Frontal cortex (tissue), 4 donors: ENCODE measurements around the gene TMEM229B. TPM values are rescaled to one million over a fixed set of nuclear protein-coding genes. Genes with fewer than 3 reads are reported as not detected.

Experiments used
- DNase-seq, 2 donors: peaks; one replicate each; pipeline ENCODE4 v3.0.0; 2012; ENCODE audit warnings: low spot score in 2 of 2
- FAIRE-seq: peaks from 2 replicates; lab custom pipeline; 2012; peaks lifted over from hg19 to GRCh38; lab: Jason Lieb, UNC
- total RNA-seq: library from RNA; depleted of rRNA; stranded (reverse); fragments of >200 nt; gene quantifications from one replicate; pipeline ENCODE4 v1.2.3, GENCODE V29; 2014
- donor health status: control.
- donor health status: control.
- donor health status: control.

Gene TMEM229B
- total RNA-seq, 1 donor from 2014 or later, result 22.4 TPM

DNA sequence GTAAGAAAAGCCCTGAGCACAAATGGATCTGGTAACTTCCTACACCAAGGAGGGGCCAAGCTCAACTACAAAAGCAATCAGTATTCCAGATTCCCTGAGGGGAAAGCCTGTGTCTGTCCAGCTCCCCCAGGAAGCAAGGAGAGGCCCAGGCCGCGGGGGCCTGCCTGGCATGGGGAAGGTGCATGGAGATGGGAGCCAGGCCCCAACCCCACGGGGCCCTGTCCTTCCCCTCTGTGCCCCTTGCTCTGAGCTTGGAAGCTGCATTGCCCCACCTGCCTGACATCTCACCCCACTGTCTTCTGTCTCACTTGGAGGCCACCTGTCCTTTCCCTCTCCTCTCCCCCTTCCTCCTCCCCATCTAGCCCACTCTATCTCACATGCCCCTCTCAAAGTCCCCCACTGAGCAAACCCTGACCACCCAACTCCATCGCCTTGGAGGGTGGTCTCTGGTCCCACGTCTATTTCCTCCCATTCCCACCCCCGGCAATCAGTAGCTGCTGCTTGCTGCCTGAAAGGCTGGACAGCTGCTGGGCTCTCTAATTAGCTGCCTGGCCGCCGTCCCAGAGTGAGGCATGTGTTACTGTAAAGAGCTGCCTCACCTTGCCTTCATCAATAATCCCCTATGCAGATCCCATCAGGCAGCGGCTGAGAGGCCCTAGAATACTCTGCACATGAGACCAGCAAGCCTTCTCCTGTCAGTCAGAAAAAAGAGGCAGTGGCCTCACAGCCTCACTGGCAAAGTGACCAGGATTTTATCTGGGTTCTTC is 3.4 kb upstream of the TMEM229B start:
- no peak for FAIRE-seq
- peak in 1 of 2 donors; percentile 43 for DNase-seq

GRCh38 chr14:67491285-67491684 is 2.8 kb upstream of the TMEM229B start:
- FAIRE-seq, result no peak
- DNase-seq, result no peak

DNA sequence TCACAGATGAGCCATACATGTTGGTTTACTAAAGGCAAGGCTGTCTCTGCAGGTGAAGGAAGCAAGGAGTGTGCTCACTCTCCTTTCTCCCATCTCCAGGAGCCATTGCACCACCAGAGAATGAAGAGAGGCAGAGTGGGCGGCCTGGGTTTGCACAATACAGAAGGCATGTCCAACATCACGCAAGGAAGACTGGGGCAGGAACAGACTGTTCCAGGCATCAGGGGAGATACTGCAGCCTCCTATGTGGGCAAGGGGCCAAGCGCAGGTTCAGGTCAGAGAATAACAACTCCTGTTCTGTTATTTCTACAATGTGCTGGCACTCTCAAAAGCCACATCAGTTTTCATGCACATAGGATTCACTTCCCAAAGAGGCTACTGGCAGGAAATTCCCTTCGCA is 1.7 kb upstream of the TMEM229B start:
- FAIRE-seq, result no peak
- no peak for DNase-seq

DNA sequence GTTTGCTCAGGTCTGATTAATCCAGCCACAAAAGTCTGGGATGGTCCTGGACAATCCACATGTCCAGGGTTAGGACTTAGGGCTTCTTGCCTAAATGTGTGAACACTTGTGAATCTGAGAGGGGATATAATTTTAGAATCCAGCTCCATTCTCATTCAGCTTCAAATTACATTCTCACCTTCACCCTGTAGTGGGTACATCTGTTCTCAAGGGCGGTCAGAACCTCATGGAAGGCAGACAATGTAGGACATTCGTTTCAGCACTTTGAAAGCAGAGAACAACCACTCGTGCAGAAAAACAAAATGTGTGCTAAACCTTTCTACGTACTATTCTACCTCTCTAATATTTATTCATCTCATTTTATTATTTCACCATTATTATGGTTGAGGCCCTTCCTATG is 1.2 kb downstream of the TMEM229B start:
- no peak for DNase-seq
- no peak for FAIRE-seq

- DNase-seq, result no peak
- no peak for FAIRE-seq
Measured at GRCh38 chr14:67486890-67487289, 1.6 kb downstream of the TMEM229B start.

- no peak for FAIRE-seq
- DNase-seq, result no peak
Measured at GRCh38 chr14:67485501-67486095, 2.9 kb downstream of the TMEM229B start.

- no peak for FAIRE-seq
Measured at GRCh38 chr14:67483579-67484285, 4.8 kb downstream of the TMEM229B start.

DNA sequence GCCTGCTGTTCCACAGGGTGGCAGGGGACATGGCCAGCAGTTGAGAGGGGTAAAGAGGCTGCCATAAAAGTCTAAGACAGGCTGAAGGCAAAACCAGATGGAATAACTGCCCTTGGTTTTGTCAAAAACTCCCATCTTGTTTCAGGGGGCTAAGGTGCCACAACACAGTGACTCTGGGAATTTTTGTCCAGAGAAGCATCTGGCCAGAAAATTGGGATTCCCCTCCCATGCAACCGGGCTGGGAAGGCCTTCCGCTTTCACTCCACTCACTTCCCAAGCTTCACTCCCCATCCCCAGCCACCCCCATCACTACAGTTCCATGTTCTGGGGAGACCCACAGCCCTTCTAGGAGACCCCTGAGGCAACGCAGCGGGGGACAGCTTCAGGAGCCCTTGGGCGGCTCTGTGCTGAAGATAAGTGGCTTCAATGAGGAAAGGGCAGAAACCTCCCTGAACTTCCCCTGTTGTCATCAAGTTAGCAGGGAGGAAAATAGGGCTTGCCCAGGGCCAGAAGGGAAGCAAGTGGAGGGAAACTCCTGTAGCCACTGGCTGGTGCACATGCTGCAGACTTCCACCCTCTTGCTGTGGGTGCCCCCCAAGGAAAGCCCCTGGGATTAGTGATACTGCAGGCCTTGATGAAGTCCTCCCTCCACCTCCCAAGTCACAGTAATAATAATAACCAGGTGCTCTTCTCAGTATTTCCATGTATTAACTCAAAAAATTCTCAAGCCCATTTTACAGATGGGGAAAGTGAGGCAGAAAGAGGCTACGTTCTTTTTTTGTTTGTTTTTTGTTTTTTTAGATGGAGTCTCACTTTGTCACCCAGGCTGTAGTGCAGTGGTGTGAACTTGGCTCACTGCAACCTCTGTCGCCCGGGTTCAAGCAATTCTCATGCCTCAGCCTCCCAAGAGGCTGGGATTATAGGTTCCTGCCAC is 6.0 kb downstream of the TMEM229B start:
- DNase-seq, result no peak
- FAIRE-seq, result no peak

More at GRCh38 chr14:67483579-67484285, 4.8 kb downstream of the TMEM229B start:
- no peak for DNase-seq

- DNase-seq (no peak), FAIRE-seq (no peak)
Measured at GRCh38 chr14:67480011-67480410, 8.5 kb downstream of the TMEM229B start.

GRCh38 chr14:67478800-67479084 is 9.8 kb downstream of the TMEM229B start:
- FAIRE-seq (no peak), DNase-seq (no peak)

DNA sequence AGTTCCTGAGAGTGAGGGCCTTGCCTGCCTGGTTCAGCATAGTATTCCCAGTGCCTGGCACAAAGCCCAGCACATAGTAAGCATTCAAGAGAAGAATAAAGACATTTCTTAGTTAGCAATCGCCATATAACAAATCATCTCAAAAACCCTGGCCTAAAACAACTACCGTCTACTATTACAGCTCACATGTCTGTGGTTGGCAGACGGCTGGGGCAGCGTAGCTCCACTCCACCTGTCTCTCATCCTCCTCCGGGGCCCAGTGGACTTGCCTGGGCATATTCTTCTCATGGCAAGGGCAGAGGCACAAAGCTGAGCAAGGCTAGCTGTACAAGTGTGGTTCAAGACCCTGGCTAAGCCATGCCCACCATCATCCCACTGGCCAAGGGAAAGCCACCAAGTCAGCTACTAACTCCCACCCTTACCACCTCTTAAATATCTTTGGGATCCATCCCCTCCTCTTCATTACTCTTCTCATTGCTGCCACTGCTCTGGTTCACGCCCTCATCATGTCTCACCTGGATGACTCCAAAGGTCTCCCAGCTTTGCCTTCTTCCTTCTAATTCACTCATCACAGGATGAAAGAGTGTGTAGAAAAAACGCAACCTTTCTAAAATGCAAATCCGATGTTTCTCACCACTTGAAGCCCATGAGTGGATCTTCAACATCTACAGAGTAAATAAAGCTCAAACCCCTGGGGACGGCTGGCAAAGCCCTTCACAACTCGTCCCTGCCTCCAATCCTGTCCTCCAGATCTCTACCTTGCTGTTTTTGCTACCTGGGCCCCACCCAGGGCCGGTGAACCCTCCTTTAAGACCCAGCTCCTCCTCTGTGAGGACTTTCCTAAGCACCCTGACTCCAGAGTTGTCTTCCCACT is 10.4 kb downstream of the TMEM229B start:
- no peak for FAIRE-seq

GRCh38 chr14:67474366-67474765 is 14.2 kb downstream of the TMEM229B start:
- no peak for FAIRE-seq
- DNase-seq, result no peak

More for the DNA sequence above, 10.4 kb downstream of the TMEM229B start:
- DNase-seq, result no peak

DNA sequence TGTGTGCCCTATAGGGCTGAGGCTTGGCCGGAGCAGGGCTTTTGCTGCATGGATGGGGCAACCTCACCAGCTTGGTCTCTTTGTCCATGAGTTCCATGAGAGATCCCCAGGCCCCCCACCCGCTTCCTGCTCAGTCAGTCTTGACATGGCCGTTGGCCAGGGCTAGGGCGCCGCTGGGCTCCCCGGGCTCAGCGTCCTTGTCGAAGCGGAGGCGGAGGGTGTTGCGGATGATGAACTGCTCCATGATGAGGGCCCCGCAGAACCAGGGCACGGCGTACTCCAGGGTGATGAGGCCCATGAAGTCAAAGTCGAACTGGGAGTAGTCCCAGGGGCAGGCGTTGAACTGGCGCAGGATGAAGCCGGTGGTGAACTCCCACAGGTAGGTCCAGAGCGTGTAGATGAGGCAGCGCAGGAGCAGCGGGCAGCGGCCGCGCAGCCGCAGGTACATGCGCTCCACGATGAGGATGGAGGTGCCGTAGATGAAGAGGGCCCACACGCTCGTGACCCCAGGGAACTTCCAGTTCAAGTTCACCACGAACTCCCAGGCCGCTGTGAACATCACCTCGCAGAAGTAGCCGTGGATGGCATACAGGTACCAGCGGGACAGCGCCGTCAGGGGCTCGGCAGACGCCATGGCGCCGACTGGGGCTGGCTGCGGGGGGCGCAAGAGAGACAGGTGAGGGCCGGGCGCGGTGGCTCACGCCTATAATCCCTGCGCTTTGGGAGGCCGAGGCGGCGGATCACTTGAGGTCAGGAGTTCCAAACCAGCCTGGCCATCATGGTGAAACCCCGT is 15.0 kb downstream of the TMEM229B start:
- DNase-seq (no peak), FAIRE-seq (no peak)

DNA sequence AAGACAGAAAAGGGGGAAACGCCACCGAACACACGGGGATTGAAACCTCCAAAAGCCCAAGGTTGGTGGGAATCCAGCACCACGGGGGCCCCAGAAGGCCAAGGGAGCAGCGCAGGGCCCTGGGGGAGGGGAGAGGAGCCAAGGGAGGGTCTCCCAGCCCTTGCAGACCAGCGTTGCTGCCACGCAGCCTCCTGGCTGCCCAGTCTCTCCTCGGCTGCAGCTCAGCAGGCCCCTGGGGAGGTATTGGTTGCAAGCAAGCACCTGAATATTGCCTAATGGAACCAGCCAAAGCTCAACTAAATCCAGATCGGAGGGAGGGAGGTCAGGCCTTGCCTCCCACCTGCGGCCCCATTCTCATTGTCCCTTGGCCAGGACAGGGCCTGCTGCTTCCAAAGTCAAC is 15.8 kb downstream of the TMEM229B start:
- no peak for FAIRE-seq
- DNase-seq, result no peak

- DNase-seq (no peak), FAIRE-seq (no peak)
Measured at GRCh38 chr14:67469954-67470353, 18.6 kb downstream of the TMEM229B start.

- no peak for FAIRE-seq
Measured at GRCh38 chr14:67468378-67468730, 20.2 kb downstream of the TMEM229B start.

DNA sequence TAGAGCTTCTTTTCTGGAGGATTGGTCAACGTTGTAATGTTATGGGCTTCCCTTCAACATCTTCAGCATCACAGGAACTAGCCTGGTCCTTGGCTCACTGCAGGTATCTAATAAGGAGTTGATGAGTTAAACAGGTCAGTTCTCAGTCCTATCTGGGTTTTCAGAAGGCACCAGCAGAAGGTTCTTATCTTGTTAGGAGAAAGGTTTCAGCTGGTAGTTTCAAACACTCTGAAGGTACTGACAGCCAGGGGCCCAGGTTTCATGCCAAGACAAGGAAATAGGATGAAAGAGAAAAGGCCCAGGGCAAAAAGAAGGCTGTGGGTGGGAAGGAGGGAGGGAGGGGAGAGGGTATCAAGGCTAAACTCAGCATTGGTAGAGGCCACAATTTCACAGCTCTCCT is 21.4 kb downstream of the TMEM229B start:
- DNase-seq (no peak), FAIRE-seq (no peak)

More at GRCh38 chr14:67468378-67468730, 20.2 kb downstream of the TMEM229B start:
- DNase-seq, result no peak

DNA sequence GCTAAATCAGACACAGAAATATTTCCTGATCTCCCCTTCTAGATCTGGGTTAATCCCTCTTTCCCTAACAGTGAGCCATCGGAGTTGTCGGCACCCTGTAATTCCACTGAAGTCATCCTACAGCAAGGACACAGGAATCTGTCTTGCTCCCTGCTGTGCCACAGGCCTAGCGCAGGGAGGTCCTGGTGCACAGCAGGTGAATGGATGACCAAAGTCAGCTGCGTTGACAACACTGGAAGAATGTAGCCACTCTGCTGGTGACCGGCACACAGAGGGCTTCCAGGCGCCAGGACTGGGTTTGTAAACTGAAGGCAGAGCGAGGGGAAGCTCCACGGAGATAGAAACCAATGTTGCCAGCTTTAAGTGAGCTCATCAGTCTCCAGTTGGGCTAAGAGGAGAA is 23.6 kb downstream of the TMEM229B start:
- FAIRE-seq (no peak), DNase-seq (no peak)
